Neural cell (in vitro differentiated cells): ENCODE data around the gene GPRC5B.

Experiments used
- EP300 ChIP-seq: fragments of 450-650 bp; conservative IDR thresholded peaks from 2 replicates; pipeline ENCODE4 v1.6.1; 2014; ENCODE audit warnings: antibody characterized with exemption, mild to moderate bottlenecking, moderate library complexity; ENCODE audit not compliant: poor library complexity, severe bottlenecking
- EZH2 ChIP-seq: fragments of 200-600, 300-800 bp; shearing (Covaris generic), sonication (generic); IDR thresholded peaks from 2 replicates; pipeline ENCODE4 v1.6.1; 2014; ENCODE audit warnings: antibody characterized with exemption, low read length, borderline replicate concordance, mild to moderate bottlenecking; ENCODE audit not compliant: insufficient read depth, poor library complexity, severe bottlenecking
- POLR2AphosphoS5 ChIP-seq: IDR thresholded peaks from 2 replicates; pipeline ENCODE4 v1.6.1; 2012
- RAD21 ChIP-seq: fragments of 450-650 bp; conservative IDR thresholded peaks from 2 replicates; pipeline ENCODE4 v1.6.1; 2014; ENCODE audit warnings: antibody characterized with exemption, mild to moderate bottlenecking, moderate library complexity
- SMC3 ChIP-seq: fragments of 450-650 bp; conservative IDR thresholded peaks from 2 replicates; pipeline ENCODE4 v1.6.1; 2014; ENCODE audit warnings: antibody characterized with exemption, mild to moderate bottlenecking, moderate library complexity; ENCODE audit not compliant: poor library complexity
- TAF1 ChIP-seq: IDR thresholded peaks from 2 replicates; pipeline ENCODE4 v1.6.1; 2012; ENCODE audit warnings: low read depth
- TF ChIP-seq, protein P1 (sequence below): fragments of 450-650 bp; IDR thresholded peaks from 2 replicates; pipeline ENCODE4 v1.5.1; 2014; ENCODE audit warnings: antibody characterized with exemption, mild to moderate bottlenecking, moderate library complexity; ENCODE audit not compliant: poor library complexity, severe bottlenecking
- TF ChIP-seq, protein P2 (sequence below): IDR thresholded peaks from 2 replicates; pipeline ENCODE4 v1.6.1; 2012; ENCODE audit warnings: borderline replicate concordance

DNA sequence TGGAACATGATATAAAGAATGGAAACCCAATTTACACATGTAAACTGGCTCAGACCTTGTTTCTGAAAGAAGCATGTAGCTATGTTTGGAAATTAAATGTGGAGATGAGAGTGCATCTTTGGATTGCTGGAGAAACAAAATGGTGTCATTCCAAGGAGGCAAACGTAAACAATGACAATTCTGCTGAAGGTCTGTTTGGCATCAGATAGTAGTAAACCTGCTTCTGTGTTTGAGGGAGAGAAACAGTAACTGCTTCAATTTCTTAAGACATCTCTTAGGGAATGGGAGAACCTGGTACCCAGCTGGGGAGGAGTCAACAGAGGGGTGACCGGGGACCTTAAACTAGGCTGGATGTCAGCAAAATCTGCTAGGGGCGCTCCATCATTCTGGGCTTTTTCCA, 23.5 kb downstream of the GPRC5B start:
- TF ChIP-seq, protein P1, sequence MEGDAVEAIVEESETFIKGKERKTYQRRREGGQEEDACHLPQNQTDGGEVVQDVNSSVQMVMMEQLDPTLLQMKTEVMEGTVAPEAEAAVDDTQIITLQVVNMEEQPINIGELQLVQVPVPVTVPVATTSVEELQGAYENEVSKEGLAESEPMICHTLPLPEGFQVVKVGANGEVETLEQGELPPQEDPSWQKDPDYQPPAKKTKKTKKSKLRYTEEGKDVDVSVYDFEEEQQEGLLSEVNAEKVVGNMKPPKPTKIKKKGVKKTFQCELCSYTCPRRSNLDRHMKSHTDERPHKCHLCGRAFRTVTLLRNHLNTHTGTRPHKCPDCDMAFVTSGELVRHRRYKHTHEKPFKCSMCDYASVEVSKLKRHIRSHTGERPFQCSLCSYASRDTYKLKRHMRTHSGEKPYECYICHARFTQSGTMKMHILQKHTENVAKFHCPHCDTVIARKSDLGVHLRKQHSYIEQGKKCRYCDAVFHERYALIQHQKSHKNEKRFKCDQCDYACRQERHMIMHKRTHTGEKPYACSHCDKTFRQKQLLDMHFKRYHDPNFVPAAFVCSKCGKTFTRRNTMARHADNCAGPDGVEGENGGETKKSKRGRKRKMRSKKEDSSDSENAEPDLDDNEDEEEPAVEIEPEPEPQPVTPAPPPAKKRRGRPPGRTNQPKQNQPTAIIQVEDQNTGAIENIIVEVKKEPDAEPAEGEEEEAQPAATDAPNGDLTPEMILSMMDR: no peak
- no peak for TF ChIP-seq EZH2
- TF ChIP-seq POLR2AphosphoS5: no peak
- TF ChIP-seq TAF1: no peak
- no peak for TF ChIP-seq RAD21
- TF ChIP-seq, protein P2, sequence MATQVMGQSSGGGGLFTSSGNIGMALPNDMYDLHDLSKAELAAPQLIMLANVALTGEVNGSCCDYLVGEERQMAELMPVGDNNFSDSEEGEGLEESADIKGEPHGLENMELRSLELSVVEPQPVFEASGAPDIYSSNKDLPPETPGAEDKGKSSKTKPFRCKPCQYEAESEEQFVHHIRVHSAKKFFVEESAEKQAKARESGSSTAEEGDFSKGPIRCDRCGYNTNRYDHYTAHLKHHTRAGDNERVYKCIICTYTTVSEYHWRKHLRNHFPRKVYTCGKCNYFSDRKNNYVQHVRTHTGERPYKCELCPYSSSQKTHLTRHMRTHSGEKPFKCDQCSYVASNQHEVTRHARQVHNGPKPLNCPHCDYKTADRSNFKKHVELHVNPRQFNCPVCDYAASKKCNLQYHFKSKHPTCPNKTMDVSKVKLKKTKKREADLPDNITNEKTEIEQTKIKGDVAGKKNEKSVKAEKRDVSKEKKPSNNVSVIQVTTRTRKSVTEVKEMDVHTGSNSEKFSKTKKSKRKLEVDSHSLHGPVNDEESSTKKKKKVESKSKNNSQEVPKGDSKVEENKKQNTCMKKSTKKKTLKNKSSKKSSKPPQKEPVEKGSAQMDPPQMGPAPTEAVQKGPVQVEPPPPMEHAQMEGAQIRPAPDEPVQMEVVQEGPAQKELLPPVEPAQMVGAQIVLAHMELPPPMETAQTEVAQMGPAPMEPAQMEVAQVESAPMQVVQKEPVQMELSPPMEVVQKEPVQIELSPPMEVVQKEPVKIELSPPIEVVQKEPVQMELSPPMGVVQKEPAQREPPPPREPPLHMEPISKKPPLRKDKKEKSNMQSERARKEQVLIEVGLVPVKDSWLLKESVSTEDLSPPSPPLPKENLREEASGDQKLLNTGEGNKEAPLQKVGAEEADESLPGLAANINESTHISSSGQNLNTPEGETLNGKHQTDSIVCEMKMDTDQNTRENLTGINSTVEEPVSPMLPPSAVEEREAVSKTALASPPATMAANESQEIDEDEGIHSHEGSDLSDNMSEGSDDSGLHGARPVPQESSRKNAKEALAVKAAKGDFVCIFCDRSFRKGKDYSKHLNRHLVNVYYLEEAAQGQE: no peak
- no peak for TF ChIP-seq EP300
- no peak for TF ChIP-seq SMC3
